NB4 (cell line): Measurements from ENCODE around the gene CMTM1.

Experiments used
- MAX ChIP-seq: IDR thresholded peaks from 2 replicates; pipeline ENCODE4 v1.6.1; 2011; ENCODE audit warnings: low read depth, low read length
- MYC ChIP-seq: IDR thresholded peaks from 2 replicates; pipeline ENCODE4 v1.6.1; 2011; ENCODE audit warnings: low read depth, low read length
- POLR2A ChIP-seq: IDR thresholded peaks from 2 replicates; pipeline ENCODE4 v1.6.1; 2011; ENCODE audit warnings: mild to moderate bottlenecking; ENCODE audit not compliant: insufficient read length; ENCODE audit errors: extremely low read depth
- TF ChIP-seq, protein P1 (sequence below): IDR thresholded peaks from one replicate; pipeline ENCODE4 v1.5.1; 2012; ENCODE audit warnings: low read depth, low read length

GRCh38 chr16:66548068-66548467, 18.2 kb upstream of the CMTM1 start:
- no peak for TF ChIP-seq POLR2A
- TF ChIP-seq, protein P1, sequence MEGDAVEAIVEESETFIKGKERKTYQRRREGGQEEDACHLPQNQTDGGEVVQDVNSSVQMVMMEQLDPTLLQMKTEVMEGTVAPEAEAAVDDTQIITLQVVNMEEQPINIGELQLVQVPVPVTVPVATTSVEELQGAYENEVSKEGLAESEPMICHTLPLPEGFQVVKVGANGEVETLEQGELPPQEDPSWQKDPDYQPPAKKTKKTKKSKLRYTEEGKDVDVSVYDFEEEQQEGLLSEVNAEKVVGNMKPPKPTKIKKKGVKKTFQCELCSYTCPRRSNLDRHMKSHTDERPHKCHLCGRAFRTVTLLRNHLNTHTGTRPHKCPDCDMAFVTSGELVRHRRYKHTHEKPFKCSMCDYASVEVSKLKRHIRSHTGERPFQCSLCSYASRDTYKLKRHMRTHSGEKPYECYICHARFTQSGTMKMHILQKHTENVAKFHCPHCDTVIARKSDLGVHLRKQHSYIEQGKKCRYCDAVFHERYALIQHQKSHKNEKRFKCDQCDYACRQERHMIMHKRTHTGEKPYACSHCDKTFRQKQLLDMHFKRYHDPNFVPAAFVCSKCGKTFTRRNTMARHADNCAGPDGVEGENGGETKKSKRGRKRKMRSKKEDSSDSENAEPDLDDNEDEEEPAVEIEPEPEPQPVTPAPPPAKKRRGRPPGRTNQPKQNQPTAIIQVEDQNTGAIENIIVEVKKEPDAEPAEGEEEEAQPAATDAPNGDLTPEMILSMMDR, result no peak
- no peak for TF ChIP-seq MAX
- no peak for TF ChIP-seq MYC
